ENCODE measurements around the gene CSAG2. TPM values are rescaled to one million over a fixed set of nuclear protein-coding genes. Genes with fewer than 3 reads are reported as not detected.
"Not testable (repeated sequence)": the region's sequence is repeated elsewhere in the genome, so short reads cannot be mapped to it uniquely, and the experiment has no call there.

The CSAG2 gene
- polyA plus RNA-seq, 3 donors, result not detected

DNA sequence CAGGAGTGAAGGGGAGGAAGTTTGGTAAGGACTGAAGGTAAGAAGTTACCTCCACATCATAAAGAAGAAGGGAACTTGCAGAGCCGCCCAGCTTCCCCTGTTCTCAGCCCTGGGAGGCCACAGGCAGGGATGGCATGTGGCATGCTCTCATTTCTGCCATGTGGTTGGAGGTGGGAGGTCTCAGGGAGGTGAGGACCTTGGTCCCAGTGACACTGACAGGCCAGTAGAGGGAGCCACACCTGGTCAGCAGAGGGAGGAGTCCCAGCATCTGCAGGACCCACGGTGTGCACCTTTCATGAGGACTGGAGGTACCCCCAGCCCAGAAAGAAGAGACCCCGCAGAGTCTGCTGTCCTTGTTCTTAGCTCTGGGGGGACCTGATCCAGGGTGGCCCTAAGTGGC lies 28.1 kb downstream of the CSAG2 start:
- not testable (repeated sequence) for DNase-seq (ENCODE audit: extremely low read depth in 1 of 11, low read depth in 9 of 11, low spot score in 4 of 11)

DNA sequence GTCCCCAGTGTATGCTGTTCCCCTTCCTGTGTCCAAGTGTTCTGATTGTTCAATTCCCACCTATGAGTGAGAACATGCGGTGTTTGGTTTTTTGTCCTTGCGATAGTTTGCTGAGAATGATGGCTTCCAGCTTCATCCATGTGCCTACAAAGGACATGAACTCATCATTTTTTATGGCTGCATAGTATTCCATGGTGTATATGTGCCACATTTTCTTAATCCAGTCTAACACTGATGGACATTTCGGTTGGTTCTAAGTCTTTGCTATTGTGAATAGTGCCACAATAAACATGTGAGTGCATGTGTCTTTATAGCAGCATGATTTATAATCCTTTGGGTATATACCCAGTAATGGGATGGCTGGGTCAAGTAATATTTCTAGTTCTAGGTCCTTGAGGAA lies 34.4 kb downstream of the CSAG2 start:
- DNase-seq (ENCODE audit: extremely low read depth in 1 of 11, low read depth in 9 of 11, low spot score in 4 of 11), result not testable (repeated sequence)

DNA sequence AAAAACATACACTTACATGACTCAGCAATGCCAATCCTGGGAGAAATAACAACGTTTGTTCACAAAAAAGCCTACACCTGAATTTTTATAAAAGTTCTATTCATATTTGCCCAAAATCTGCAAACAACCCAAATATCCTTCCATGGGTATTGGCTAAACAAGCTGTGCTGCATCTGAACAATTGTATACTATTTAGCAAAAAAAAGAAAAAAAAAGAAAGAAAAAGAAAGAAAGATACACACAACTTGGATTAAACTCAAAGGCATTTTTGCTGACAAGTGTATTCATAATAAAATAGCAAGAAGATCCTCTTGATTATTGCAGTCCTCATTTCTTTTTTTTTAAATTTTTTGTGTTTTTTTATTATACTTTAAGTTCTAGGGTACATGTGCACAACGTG lies 34.9 kb downstream of the CSAG2 start:
- DNase-seq (ENCODE audit: extremely low read depth in 1 of 11, low read depth in 9 of 11, low spot score in 4 of 11), result no peak

DNA sequence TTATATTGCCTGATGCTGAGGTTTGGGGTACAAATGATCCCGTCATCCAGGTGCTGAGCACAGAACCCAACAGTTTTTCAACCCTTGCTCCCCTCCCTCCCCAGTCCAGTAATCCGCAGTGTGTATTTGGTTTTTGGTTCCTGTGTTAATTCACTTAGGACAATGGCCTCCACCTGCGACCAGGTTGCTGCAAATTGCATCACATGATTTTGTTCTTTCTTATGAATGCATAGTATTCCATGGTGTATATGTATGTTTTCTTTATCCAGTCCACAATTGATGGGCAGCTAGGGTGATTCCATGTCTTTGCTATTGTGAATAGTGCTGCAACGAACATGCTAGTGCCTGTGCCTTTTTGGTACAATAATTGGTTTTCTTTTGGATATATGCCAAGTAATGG lies 46.0 kb downstream of the CSAG2 start:
- DNase-seq (ENCODE audit: extremely low read depth in 1 of 11, low read depth in 9 of 11, low spot score in 4 of 11), result no peak

DNA sequence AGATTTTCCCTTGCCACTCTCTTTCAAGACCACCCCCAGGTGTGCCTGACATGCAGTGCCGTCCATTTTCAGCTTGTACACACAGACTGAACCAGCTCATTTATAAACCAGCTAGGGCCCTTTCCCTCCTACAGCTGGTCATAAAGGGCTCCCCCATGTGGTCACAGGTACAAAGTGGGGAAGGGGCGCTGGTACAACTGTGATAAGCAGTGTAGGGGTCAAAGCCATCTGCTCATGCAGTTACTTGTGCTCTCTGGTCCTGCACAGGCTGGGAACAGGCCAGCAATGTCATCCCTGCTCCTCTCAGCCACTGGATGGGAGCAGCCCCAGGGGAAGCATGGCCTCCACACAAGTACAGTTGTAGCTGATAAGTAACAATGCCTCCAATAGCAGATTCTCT lies 50.8 kb downstream of the CSAG2 start:
- no peak for DNase-seq (ENCODE audit: extremely low read depth in 1 of 11, low read depth in 9 of 11, low spot score in 4 of 11)

Other genes with a start within 250 kb of the CSAG2 start
- 1 to 10 TPM; 1.2 to 1.6 (median 1.3) TPM for gene GABRQ, start 71.4 kb downstream of the CSAG2 start, polyA plus RNA-seq (ENCODE audit: insufficient read length in 3 of 3)
- gene MAGEA3, start 10.5 kb downstream of the CSAG2 start, polyA plus RNA-seq (ENCODE audit: insufficient read length in 3 of 3), result not detected
- not detected for gene MAGEA2B, start 5.4 kb upstream of the CSAG2 start, polyA plus RNA-seq (ENCODE audit: insufficient read length in 3 of 3)
- gene CSAG1, start 24.4 kb upstream of the CSAG2 start, polyA plus RNA-seq (ENCODE audit: insufficient read length in 3 of 3), result not detected
- not detected for gene MAGEA12, start 24.5 kb upstream of the CSAG2 start, polyA plus RNA-seq (ENCODE audit: insufficient read length in 3 of 3)
- not detected for gene MAGEA2, start 44.6 kb upstream of the CSAG2 start, polyA plus RNA-seq (ENCODE audit: insufficient read length in 3 of 3)
- gene CSAG3, start 49.9 kb upstream of the CSAG2 start, polyA plus RNA-seq (ENCODE audit: insufficient read length in 3 of 3), result not detected
- gene MAGEA6, start 60.4 kb upstream of the CSAG2 start, polyA plus RNA-seq (ENCODE audit: insufficient read length in 3 of 3), result not detected
- 100 to 1,000 TPM; 114 to 130 (median 114) TPM for gene CETN2, start 121.5 kb upstream of the CSAG2 start, polyA plus RNA-seq (ENCODE audit: insufficient read length in 3 of 3)
- 10 to 100 TPM; 30.0 to 32.8 (median 30.9) TPM for gene NSDHL, start 121.8 kb upstream of the CSAG2 start, polyA plus RNA-seq (ENCODE audit: insufficient read length in 3 of 3)
- gene ZNF185, start 188.8 kb upstream of the CSAG2 start, polyA plus RNA-seq (ENCODE audit: insufficient read length in 3 of 3), result 10 to 100 TPM; 37.3 to 52.4 (median 48.5) TPM